ENCODE results near the gene SNX1.

Gene SNX1

DNA sequence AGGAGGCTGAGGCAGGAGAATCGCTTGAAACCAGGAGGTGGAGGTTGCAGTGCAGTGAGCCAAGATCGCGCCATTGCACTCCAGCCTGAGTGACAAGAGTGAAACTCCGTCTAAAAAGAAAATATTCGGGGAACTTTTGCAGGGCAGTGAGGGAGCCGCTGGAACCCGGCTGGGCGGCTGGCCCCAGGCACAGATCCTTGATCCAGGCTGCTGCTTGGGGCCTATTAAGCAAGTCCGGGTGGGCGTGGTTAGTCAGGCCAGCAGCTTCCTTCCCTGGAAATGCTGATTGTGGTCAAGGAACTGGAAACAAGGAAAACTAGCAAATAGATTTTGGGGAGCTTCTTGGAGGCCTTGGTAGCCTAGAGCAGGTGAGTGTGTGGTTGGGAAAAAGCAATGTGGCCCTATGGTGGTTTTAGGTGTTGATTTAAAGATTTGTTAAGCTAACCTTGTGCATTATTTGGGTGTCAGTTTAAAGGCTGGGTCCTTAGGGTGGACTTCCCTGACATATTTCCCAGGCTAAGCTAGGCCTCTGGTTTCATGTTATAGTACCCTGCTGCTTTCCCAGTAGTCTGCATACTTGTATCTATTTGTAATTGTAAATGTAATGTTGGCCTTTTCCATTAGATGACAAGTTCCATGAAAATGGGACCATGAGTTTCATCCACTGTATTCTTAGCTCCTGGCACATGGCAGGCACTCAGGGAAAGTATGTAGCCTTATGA is 38.0 kb downstream of the SNX1 start:
- Histone ChIP-seq H3K27me3 (no peaks in the 10 kb centered on the region), H3K36me3 (peaks cover 100% of the 10 kb centered on the region), H3K4me3 (no peak overlapping the region), H3K9me3 (no peaks in the 10 kb centered on the region), H3K9ac (no peak overlapping the region), H4K20me1 (peaks cover 28% of the 10 kb centered on the region; the same call in 1 of the 2 replicates), H3K27ac (no peak overlapping the region), H3K4me2 (no peak overlapping the region), H3K4me1 (peaks cover 19% of the 10 kb centered on the region)
- TF ChIP-seq Cebpa-rat (IDR thresholded peaks at IDR 0.05): no peak

DNA sequence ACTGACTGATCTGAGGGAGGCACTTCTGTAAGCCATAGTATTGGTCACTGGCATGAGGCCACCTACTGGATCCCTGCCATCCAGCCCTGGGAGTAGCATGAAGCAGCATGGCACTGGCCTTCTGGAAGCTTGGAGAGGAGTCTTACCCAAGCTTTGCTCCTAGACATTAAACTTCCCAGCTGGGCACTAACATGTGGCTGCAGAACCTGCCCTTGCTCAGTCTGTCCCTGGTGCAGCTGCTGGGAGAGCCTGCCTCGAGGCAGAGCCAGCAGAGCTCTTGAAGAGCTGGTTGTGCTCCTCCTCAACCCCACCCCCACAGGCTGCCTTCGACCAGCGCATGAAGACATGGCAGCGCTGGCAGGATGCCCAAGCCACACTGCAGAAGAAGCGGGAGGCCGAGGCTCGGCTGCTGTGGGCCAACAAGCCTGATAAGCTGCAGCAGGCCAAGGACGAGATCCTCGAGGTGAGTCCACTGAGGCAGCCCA is 38.6 kb downstream of the SNX1 start:
- Histone ChIP-seq H3K4me2 (no peak overlapping the region), H3K36me3 (peaks cover 96% of the 10 kb centered on the region), H3K4me1 (peaks cover 19% of the 10 kb centered on the region), H3K27ac (no peak overlapping the region), H4K20me1 (peaks cover 28% of the 10 kb centered on the region; the same call in 1 of the 2 replicates), H3K27me3 (no peaks in the 10 kb centered on the region), H3K4me3 (no peak overlapping the region), H3K9me3 (no peaks in the 10 kb centered on the region), H3K9ac (no peak overlapping the region)
- TF ChIP-seq Cebpa-rat (IDR thresholded peaks at IDR 0.05): no peak

DNA sequence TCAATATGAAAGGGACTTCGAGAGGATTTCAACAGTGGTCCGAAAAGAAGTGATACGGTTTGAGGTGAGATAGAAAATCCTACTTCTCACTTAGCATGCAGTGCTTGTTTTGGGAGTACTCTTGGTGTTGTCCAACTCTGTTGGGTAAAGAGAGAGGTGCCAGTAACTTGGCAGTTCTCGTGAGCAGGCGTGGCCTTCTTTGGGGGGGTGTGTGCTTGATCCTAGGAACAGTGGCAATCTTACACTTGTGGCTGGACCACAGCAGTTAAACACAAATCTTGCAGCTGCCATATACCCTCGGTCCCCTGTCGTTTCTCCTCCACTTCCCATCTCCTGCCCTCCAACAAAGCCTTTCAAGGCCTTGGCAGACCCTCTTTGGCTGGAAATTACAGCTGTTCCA is 40.6 kb downstream of the SNX1 start:
- Histone ChIP-seq H3K4me1 (peaks cover 19% of the 10 kb centered on the region), H3K27me3 (no peaks in the 10 kb centered on the region), H3K27ac (0 out of 2 replicates have a peak overlapping the region, but pooled peaks have one; percentile 19), H3K4me2 (no peak overlapping the region), H3K9me3 (no peaks in the 10 kb centered on the region), H3K36me3 (peaks cover 87% of the 10 kb centered on the region), H3K9ac (no peak overlapping the region), H3K4me3 (no peak overlapping the region), H4K20me1 (peaks cover 28% of the 10 kb centered on the region; the same call in 1 of the 2 replicates)
- TF ChIP-seq Cebpa-rat (IDR thresholded peaks at IDR 0.05): no peak

DNA sequence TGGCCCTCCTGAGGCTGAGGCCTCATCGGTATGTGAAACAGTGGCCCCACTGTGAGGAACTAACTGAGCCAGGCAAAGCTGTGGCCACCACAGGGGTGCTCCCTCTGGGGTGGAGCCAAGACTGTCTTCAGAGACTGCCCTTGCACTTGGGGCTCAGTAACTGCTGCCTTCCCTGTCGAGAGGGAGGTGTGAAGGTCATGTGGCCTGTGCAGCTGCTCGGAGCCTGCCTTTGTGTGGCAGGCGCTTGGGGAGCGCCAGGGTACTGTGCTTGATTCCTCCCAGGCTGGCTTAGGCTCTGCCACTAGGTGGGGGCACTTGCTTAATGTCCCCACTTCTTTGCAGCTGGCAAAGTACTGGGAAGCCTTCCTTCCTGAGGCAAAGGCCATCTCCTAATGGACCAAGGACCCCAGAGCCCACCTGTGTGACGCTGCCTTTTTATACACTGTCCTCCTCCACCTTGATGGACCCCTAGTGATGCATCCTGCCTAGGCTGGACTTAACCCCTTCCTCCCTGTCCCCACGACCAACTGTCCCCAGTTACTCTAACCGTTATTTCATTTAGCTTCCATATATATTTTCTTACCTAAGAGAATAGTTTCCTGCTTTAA is 41.5 kb downstream of the SNX1 start:
- Histone ChIP-seq H3K27ac (peak overlapping the region; percentile 19; the same call in 1 of the 2 replicates), H3K4me3 (no peak overlapping the region), H3K9ac (no peak overlapping the region), H4K20me1 (peaks cover 28% of the 10 kb centered on the region; the same call in 1 of the 2 replicates), H3K4me1 (peaks cover 19% of the 10 kb centered on the region), H3K36me3 (peaks cover 87% of the 10 kb centered on the region), H3K4me2 (peak overlapping the region; percentile 35), H3K9me3 (no peaks in the 10 kb centered on the region), H3K27me3 (no peaks in the 10 kb centered on the region)
- TF ChIP-seq Cebpa-rat (IDR thresholded peaks at IDR 0.05): no peak

DNA sequence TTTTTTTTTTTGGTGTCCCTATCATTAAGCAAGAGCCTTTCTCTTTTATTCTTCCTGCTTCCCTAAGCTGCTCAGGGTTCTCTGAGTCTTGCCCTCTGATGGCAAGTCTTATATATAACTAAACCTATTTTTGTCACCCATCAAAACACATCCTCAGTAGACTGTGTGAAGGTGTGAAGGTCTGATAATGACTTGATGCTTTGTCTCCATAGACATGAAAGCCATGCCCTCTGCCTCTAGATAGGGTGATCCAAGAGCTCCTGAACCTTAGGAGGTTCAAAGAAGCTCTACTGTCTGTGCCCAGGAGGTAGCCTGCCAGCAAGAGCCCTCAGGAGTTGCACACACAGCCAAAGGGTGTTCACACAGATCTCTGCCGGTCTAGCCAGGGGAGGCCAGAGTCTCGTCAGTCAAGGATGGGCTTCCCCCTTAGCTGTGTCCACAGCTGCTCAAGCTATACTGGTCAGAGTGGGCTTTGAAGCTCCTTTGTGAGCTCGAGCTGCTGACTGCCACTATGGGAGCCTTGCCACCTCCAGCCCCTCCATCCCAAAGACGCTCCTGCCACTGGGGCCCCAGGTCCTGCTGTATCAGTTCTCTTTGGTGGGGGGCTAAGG is 42.7 kb downstream of the SNX1 start:
- Histone ChIP-seq H3K36me3 (peaks cover 87% of the 10 kb centered on the region), H3K4me1 (peaks cover 21% of the 10 kb centered on the region), H3K9ac (no peak overlapping the region), H4K20me1 (peaks cover 28% of the 10 kb centered on the region; the same call in 1 of the 2 replicates), H3K27me3 (no peaks in the 10 kb centered on the region), H3K4me3 (no peak overlapping the region), H3K9me3 (no peaks in the 10 kb centered on the region), H3K4me2 (no peak overlapping the region), H3K27ac (no peak overlapping the region)
- TF ChIP-seq Cebpa-rat (IDR thresholded peaks at IDR 0.05): no peak

DNA sequence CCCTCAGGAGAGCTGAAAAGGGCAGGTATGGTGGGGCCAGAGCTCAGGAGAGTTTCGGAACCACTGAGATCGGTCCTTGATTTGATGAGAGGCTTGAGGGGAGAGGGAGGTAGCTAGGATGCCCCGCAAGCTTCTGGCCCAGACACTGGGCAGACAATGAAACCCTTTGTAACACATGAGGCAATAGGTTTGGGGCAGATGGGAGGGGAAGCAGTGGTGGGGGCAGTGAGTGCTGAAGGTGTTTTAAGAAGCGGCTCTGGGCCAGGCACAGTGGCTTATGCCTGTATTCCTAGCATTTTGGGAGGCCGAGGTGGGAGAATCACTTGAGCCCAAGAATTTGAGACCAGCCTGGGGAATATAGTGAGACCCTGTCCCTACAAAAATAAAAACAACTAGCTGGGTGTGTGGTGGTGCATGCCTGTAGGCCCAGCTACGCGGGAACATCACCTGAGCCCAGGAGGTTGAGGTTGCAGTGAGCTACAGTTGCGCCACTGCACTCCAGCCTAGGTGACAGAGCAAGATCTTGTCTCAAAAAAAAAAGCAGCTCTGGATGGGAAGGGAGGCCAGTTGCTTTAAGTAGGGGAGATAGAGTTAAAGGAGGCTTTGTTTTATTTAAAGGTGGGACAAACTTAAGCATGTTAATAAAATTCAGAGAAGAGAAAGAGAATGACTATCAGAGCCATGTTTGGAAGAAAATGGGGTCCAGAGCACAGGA is 46.2 kb downstream of the SNX1 start:
- no peak for TF ChIP-seq Cebpa-rat (IDR thresholded peaks at IDR 0.05)
- H3K4me1 ChIP-seq: peaks cover 40% of the 10 kb centered on the region
- H4K20me1 ChIP-seq: peaks cover 8% of the 10 kb centered on the region; the same call in 1 of the 2 replicates

DNA sequence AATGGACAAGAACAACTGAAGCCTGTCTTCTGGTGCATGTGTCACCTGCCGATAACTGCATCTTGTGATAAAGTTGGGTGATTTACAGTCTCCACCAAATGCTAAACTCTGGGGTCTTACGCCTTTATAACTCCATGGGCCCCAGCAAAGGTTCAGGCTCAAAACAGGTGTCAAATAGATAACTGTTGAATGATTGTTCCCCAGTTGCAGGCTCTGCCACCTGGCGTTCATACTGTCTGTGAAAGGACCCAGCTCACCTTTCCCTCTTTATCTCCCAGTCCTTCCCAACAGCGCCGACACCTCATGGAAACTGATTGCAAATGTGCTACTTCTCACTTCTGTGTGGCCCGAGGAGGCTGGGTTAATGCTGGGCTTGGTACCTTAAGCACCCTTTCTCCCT is 47.5 kb downstream of the SNX1 start:
- peaks cover 31% of the 10 kb centered on the region for H3K4me1 ChIP-seq
- TF ChIP-seq Cebpa-rat (IDR thresholded peaks at IDR 0.05): no peak
- H3K9me3 ChIP-seq: no peaks in the 10 kb centered on the region
- no peak overlapping the region for H3K4me3 ChIP-seq
- no peak overlapping the region for H3K4me2 ChIP-seq
- H4K20me1 ChIP-seq: no peaks in the 10 kb centered on the region
- no peak overlapping the region for H3K27ac ChIP-seq
- H3K27me3 ChIP-seq: no peaks in the 10 kb centered on the region
- peaks cover 51% of the 10 kb centered on the region for H3K36me3 ChIP-seq
- H3K9ac ChIP-seq: no peak overlapping the region

More for the DNA sequence above, 46.2 kb downstream of the SNX1 start:
- no peaks in the 10 kb centered on the region for H3K9me3 ChIP-seq
- no peak overlapping the region for H3K27ac ChIP-seq
- no peak overlapping the region for H3K4me2 ChIP-seq
- H3K4me3 ChIP-seq: no peak overlapping the region
- H3K9ac ChIP-seq: no peak overlapping the region
- peaks cover 64% of the 10 kb centered on the region for H3K36me3 ChIP-seq
- no peaks in the 10 kb centered on the region for H3K27me3 ChIP-seq

DNA sequence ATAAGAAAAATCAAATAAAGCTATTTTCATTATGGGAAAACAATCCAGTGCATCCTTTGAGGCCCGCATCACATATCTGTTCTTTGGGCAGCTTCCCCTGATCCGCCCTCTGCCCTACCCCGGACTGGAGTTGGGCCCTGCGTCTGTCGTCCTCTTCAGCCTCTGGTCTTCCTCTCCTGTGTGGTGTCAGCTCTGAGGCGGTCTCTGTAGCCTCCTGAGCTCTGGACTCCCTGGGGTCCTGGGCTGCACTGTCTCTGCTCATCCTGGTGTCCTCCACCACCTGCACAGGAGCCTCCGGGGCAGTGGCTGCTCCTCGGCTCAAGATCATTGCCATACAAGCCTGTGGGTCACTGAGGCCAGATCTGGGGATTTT is 48.4 kb downstream of the SNX1 start:
- peak overlapping the region; percentile 51 for H3K4me2 ChIP-seq
- peak overlapping the region; percentile 26; the same call in 1 of the 2 replicates for H3K9ac ChIP-seq

DNA sequence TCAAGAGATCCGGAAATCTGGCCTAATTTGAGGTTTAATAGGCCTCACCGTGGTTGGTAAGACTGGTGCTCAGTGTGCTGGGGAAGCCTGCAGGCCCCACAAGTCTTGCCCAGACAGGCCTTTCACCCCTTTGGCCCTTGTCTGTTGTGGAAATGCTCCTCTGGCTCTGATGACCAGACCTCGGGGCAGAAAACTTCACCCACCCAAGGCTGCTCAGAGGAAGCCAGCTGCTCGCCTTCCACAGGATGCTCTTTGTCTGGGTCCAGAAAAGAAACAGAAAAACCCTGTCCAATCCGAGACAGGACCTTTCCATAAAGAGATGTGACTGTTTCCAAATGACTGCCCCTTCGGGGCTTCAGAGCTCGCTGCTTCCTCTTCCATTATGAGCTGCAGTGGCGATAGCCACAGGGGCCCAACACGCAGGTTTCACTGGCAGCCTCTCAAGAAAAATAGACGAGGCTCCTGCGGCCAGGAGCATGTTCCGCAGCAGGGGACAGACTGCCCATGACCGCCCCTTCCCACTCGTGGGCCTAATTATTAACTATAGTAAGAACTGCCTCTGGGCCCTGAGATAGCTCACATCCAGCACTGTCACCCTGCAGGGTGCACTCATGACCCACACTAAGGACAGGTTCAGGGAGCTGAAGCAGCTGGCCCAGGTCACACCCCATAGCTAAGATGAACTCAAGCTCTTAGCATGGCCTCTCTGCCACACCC is 48.9 kb downstream of the SNX1 start:
- no peak for TF ChIP-seq Cebpa-rat (IDR thresholded peaks at IDR 0.05)
- no peaks in the 10 kb centered on the region for H3K9me3 ChIP-seq
- peaks cover 44% of the 10 kb centered on the region for H3K36me3 ChIP-seq
- peaks cover 37% of the 10 kb centered on the region for H3K4me1 ChIP-seq
- H3K4me2 ChIP-seq: peak overlapping the region; percentile 51
- H3K27me3 ChIP-seq: no peaks in the 10 kb centered on the region
- H3K4me3 ChIP-seq: no peak overlapping the region
- H4K20me1 ChIP-seq: no peaks in the 10 kb centered on the region
- peak overlapping the region; percentile 50 for H3K27ac ChIP-seq
- peak overlapping the region; percentile 26; the same call in 1 of the 2 replicates for H3K9ac ChIP-seq

More for the DNA sequence above, 48.4 kb downstream of the SNX1 start:
- Histone ChIP-seq H4K20me1 (no peaks in the 10 kb centered on the region), H3K9me3 (no peaks in the 10 kb centered on the region), H3K27me3 (no peaks in the 10 kb centered on the region), H3K36me3 (peaks cover 44% of the 10 kb centered on the region), H3K27ac (peak overlapping the region; percentile 50), H3K4me1 (peaks cover 32% of the 10 kb centered on the region), H3K4me3 (no peak overlapping the region)
- no peak for TF ChIP-seq Cebpa-rat (IDR thresholded peaks at IDR 0.05)
